HTR-8/SVneo (cell line): ENCODE results near the gene BCL6B.
"Not testable (repeated sequence)": the region's sequence is repeated elsewhere in the genome, so short reads cannot be mapped to it uniquely, and the experiment has no call there.

Experiments
- DNase-seq: peaks from one replicate; pipeline ENCODE4 v3.0.0; 2011; ENCODE audit warnings: low spot score, mixed read lengths; ENCODE audit not compliant: insufficient read length
- FAIRE-seq: peaks from 2 replicates; lab custom pipeline; 2011; peaks lifted over from hg19 to GRCh38; lab: Jason Lieb, UNC

Gene BCL6B, protein sequence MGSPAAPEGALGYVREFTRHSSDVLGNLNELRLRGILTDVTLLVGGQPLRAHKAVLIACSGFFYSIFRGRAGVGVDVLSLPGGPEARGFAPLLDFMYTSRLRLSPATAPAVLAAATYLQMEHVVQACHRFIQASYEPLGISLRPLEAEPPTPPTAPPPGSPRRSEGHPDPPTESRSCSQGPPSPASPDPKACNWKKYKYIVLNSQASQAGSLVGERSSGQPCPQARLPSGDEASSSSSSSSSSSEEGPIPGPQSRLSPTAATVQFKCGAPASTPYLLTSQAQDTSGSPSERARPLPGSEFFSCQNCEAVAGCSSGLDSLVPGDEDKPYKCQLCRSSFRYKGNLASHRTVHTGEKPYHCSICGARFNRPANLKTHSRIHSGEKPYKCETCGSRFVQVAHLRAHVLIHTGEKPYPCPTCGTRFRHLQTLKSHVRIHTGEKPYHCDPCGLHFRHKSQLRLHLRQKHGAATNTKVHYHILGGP

GRCh38 chr17:7022781-7023571 is at the start of gene BCL6B:
TSS of gene BCL6B (plus strand) at chr17:7023050. CDS start at chr17:7023672, 622 bp downstream.
- no peak for FAIRE-seq
- DNase-seq = no peak

GRCh38 chr17:6979440-6979839 is 43.4 kb upstream of the BCL6B start:
- not testable (repeated sequence) for DNase-seq, FAIRE-seq

- DNase-seq (no peak), FAIRE-seq (no peak)
Observed at GRCh38 chr17:6981426-6981825, 41.4 kb upstream of the BCL6B start.

DNA sequence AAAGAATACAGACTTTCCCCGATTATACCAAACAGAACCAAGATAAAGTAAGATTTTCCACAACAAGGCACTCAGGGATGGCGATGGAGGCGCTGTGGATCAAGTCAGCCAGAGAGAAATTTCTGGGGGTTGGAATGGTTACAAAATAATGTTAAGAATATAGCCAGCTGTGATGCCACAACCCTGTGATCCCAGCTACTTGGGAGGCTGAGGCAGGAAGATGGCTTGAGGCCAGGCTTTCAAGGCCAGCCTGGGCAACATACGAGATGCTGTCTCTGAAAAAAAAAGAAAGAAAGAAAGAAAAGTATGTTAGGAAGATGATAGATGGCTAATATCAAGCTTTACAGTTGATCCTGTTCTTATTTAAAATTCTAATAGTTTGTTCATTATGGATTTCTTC is 37.6 kb upstream of the BCL6B start:
- no peak for DNase-seq
- no peak for FAIRE-seq

- no peak for FAIRE-seq
Observed at GRCh38 chr17:6986676-6987075, 36.2 kb upstream of the BCL6B start.

DNA sequence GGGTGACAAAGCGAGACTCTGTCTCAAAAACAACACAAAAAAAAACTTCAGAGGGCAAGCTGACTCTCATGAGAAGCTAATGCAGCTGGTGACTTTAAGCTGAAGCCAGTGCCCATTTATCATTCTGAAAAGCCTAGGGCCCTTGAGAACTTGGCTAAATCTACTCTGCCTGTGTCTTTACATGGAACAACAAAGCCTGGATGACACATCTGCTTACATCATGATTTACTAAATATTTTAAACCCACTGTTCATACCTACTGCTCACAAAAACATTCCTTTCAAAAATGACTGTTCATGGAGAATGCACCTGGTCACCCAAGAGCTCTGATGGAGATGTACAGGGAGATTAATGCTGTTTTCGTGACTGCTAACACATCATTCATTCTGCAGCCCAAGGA is 33.1 kb upstream of the BCL6B start:
- no peak for DNase-seq
- no peak for FAIRE-seq

More at GRCh38 chr17:6986676-6987075, 36.2 kb upstream of the BCL6B start:
- DNase-seq = no peak

DNA sequence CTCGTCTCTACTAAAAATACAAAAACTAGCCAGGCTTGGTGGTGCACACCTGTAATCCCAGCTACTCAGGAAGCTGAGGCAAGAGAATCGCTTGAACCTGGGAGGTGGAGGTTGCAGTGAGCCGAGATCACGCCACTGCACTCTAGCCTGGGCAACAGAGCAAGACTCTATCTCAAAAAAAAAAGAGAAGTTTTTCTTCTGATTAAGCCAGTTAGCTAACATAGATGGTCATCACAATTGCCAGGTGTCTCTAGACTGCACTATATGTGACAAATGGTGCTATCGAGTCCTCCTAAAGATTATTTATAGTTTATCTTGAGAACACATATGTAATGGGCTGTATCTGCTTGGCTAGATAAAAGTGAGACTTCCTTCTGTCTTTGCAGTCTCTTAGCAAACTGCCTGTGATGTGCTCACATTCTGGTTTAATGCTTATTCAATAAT is 29.2 kb upstream of the BCL6B start:
- DNase-seq = not testable (repeated sequence)

DNA sequence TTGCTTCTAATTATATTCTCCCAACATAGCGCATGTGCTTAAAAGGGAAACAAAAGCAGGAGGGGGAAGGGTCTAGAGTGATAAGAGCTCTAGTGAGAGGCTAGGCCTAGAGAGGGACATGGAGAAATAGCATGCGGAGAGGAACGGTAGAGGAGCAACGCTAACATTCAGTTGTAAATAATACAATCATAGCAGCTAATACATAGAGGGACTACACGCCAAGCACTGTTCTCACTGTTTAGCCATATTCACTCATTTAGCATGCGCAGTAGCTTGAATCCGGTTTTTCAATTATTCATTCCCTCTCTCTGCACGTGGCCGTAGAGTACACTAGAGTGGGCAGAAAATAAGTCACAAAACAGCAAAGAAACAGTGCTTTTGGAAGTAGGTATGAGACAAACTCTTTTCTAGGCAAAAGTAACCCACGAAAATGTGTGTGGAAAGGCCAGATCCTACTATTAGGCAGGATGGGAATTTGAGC is 28.7 kb upstream of the BCL6B start:
- DNase-seq (no peak), FAIRE-seq (no peak)

More for the DNA sequence above, 29.2 kb upstream of the BCL6B start:
- not testable (repeated sequence) for FAIRE-seq

DNA sequence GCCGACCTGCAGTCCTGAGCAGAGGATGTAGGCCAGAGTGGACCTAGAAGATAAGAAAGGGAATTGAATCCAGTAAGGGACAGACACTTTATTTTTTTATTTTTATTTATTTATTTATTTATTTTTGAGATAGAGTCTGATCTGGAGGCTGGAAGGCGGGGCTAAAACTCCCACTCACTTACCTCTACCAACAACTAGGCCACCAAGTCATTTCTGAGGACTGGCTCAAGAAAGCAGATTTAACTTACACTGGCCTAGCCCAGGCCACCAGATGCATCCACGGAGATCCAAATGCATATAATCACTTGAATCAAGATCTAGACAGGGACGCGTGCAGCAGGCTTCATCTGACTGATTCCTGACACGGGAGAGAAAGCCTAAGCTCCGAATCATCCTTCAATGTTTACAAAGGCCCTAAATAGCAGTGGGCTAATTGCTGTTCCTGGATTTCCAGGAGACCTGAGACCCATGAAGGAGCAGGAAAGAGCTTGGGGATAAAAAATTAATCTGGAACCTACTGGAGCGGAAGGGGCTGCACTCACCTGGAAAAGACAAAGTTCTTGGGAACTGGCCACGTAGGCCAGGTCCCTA is 28.1 kb upstream of the BCL6B start:
- FAIRE-seq (no peak), DNase-seq (no peak)

DNA sequence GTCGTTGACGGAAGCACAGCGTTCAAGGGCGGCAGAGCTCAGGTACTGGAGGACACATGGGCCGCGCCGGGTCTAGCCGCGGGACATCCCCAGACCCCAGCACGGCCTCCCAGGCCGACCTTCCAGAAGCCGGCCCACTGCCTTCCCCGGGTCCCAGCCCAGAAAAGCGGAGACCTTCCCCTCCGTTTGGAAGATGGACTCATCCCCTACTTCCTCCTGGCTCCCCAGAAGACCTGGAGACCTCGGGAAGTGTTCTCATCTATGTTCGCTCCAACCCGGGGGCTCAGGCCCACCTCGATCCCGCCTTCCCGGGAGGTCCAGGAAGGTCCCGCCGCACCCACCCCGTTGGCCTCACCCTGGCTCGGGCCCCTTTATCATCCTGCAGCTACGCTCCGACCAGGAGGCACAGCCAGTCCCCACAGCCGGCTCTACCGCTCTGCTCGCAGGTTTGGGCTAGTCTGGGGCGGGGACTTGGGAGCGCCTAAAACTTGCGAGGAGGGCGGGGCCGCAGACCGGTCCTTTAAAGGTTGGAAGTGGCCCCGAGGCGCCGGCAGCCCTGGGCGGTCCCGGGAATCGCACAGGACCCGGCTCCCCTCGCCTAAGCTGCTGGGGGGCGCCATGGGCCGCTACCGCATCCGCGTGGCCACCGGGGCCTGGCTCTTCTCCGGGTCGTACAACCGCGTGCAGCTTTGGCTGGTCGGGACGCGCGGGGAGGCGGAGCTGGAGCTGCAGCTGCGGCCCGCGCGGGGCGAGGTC is 27.2 kb upstream of the BCL6B start, which contains the start of gene ALOX12:
Gene ALOX12, plus strand, starts transcription at position 550 of the 756 bp plus-strand sequence. Its CDS starts 69 bp downstream, at position 619.
- no peak for FAIRE-seq

GRCh38 chr17:6996256-6997011 is 26.4 kb upstream of the BCL6B start:
- DNase-seq = no peak
- no peak for FAIRE-seq

More for the DNA sequence above, 27.2 kb upstream of the BCL6B start, which contains the start of gene ALOX12:
- no peak for DNase-seq

DNA sequence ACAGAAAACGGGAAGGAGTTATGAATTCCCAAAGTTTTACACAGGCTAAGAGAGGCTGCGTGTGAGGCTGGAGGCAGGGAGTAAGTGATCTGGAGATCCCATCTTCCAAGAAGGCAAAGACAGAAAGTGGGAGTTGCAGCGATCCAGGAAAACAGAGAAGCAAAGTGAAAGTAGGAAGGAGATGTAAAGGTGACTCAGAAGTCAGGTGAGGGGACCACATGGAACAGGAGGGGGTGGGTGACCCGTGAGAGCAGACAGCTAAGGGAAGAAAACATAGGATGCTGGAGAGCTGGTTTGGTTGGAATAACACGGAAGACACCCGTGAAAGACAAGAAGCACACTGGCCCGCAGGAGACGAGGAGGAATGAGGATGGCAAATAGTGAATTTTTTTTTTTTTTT is 25.7 kb upstream of the BCL6B start:
- FAIRE-seq (no peak), DNase-seq (no peak)

DNA sequence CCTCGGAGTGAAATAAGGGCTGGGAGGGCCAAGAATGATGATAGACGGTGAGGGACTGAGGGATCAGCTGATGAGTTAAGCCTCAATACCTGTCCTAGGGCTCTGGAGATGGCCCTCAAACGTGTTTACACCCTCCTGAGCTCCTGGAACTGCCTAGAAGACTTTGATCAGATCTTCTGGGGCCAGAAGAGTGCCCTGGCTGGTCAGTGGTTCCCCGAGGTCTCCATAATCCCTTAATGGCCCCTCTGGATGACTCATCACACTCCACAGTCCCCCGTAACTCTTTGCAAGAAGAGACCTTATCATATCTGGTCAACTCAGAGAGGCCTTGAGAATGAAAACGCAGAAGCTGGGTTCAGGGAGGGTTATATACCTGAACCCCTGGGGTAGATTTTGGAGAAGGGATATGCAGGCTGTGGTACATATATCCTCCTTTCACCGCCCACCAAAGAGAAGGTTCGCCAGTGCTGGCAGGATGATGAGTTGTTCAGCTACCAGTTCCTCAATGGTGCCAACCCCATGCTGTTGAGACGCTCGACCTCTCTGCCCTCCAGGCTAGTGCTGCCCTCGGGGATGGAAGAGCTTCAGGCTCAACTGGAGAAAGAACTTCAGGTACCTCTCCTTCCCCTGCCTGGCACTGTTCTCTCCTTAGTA is 23.9 kb upstream of the BCL6B start:
- no peak for FAIRE-seq
- no peak for DNase-seq

DNA sequence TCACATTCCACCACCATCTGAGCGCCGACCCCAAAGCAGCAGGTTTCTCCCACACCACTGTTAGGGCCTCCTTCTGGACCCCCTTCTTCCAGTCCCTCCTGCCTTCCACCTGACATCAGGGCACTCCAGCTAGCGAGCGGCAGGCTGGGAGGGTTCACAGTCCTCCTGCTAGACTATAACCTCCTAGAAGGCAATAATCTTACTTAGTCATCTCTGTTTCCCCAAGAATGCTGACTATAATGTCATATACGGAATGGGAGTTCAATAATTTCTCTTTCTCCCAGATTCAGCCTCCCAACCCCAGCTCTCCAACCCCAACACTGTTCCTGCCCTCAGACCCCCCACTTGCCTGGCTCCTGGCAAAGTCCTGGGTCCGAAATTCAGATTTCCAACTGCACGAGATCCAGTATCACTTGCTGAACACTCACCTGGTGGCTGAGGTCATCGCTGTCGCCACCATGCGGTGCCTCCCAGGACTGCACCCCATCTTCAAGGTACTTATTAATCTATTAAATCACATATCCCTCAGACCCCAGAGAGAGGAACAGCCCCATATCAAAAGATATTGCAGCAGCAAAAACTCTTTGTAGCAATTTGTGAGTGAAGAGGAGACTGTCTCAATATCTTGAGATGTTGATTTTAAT is 21.4 kb upstream of the BCL6B start:
- no peak for FAIRE-seq

GRCh38 chr17:7002288-7003047 is 20.4 kb upstream of the BCL6B start:
- DNase-seq (no peak), FAIRE-seq (peak; percentile 9)

More for the DNA sequence above, 21.4 kb upstream of the BCL6B start:
- no peak for DNase-seq

GRCh38 chr17:7003745-7004144 is 19.1 kb upstream of the BCL6B start:
- DNase-seq = no peak
- FAIRE-seq = no peak
